ENCODE measurements around the gene CHID1. TPM values are rescaled to one million over a fixed set of nuclear protein-coding genes. Genes with fewer than 3 reads are reported as not detected.

CHID1 gene
- total and polyA plus RNA-seq, 2 of the 8 experiments (the other 6 are each of a cell fraction or from before 2014, with no cell fraction given): 81.2 to 88.5 TPM

DNA sequence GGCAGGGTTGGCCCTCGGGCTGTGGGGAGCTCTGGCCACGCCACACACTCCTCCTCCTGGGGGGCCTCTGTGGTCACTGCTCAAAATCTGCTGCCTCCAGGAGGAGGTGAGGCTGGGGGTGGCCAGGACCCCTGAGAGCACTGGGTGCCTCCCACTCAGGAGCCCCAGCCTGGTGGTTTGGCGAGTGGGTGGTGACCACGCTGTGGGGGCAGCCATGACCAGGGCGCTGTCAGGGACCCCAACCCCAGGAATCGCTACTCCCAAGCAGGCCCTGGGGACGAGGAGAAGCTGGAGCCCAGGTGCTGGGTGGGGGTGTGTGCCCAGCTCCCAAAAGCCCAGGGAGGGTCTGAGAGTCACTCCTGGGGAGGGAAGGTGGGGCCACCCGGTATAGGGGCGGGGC lies 37.8 kb downstream of the CHID1 start:
- TF ChIP-seq SRF (IDR thresholded peaks at IDR 0.05; ENCODE audit: low read depth, low read length) (no peak), BACH1 (IDR thresholded peaks at IDR 0.05; ENCODE audit: low read length) (no peak), RAD21 (IDR thresholded peaks at IDR 0.05 in 1 of 2, conservative IDR thresholded peaks at IDR 0.05 in 1 of 2; ENCODE audit: low read depth in 2 of 2, low read length in 2 of 2) (no peak), PHF8 (conservative IDR thresholded peaks at IDR 0.05; ENCODE audit: low read depth, low read length) (no peak), ZNF274 (IDR thresholded peaks at IDR 0.05; ENCODE audit: borderline replicate concordance, extremely low read depth, low read length) (no peak), TCF12 (IDR thresholded peaks at IDR 0.05; ENCODE audit: low read depth, low read length) (no peak), BCL11A (IDR thresholded peaks at IDR 0.05; ENCODE audit: low read depth in 2 of 2, low read length in 2 of 2) (no peak), POLR2AphosphoS5 (IDR thresholded peaks at IDR 0.05; ENCODE audit: low read depth, low read length) (no peak), SIN3A (conservative IDR thresholded peaks at IDR 0.05 in 1 of 2, IDR thresholded peaks at IDR 0.05 in 1 of 2; ENCODE audit: low read depth in 1 of 2, low read length in 2 of 2) (no peak), RXRA (IDR thresholded peaks at IDR 0.05; ENCODE audit: insufficient read depth, low read depth, low read length) (no peak), SP2 (IDR thresholded peaks at IDR 0.05; ENCODE audit: low read length) (no peak), SP1 (IDR thresholded peaks at IDR 0.05; ENCODE audit: low read depth, low read length) (no peak), CTBP2 (IDR thresholded peaks at IDR 0.05; ENCODE audit: borderline replicate concordance, insufficient read depth, insufficient read length, low read length) (no peak)
- Histone ChIP-seq H3K36me3 (ENCODE audit: control insufficient read depth in 2 of 4, insufficient read depth in 4 of 4, low read length in 3 of 4) (no peaks in the 10 kb centered on the region), H2BK15ac (ENCODE audit: low read length) (no peak overlapping the region), H3K23me2 (ENCODE audit: low read depth, low read length) (no peaks in the 10 kb centered on the region), H3K9ac (replicated peaks in 1 of 4; ENCODE audit: extremely low read depth in 1 of 4, low read depth in 3 of 4, low read length in 3 of 4) (no peak overlapping the region), H2BK120ac (replicated peaks; ENCODE audit: low read depth, low read length) (no peak overlapping the region), H4K5ac (ENCODE audit: insufficient read length, low read depth, low read length) (no peak overlapping the region), H3K79me1 (ENCODE audit: low read depth, low read length) (no peaks in the 10 kb centered on the region), H2AFZ (ENCODE audit: low read length) (no peak overlapping the region), H4K91ac (replicated peaks; ENCODE audit: insufficient read length, low read length) (no peak overlapping the region), H3K4me3 (ENCODE audit: extremely low read depth in 1 of 4, insufficient read depth in 2 of 4, low read depth in 3 of 4, low read length in 4 of 4) (no peak overlapping the region), H4K8ac (ENCODE audit: extremely low read depth, insufficient read depth, low read length) (no peak overlapping the region), H3K4me1 (replicated peaks in 1 of 4; ENCODE audit: control insufficient read depth in 3 of 4, insufficient read depth in 4 of 4, low read length in 3 of 4) (peaks cover 0 to 11% (median 7%) of the 10 kb centered on the region in 4 experiments; a peak in 5 of 7 replicates), H3K18ac (ENCODE audit: extremely low read depth, low read length) (no peak overlapping the region), H3K27me3 (replicated peaks in 1 of 4; ENCODE audit: control insufficient read depth in 3 of 4, extremely low read depth in 1 of 4, insufficient read depth in 3 of 4, low read length in 3 of 4) (no peaks in the 10 kb centered on the region), H3K9me3 (ENCODE audit: insufficient read depth in 2 of 2, low read depth in 1 of 2, low read length in 1 of 2) (no peaks in the 10 kb centered on the region), H3K27ac (ENCODE audit: low read depth, low read length) (no peak overlapping the region), H3K4me2 (ENCODE audit: insufficient read depth in 1 of 2, low read depth in 2 of 2, low read length in 2 of 2) (no peak overlapping the region), H3K56ac (replicated peaks; ENCODE audit: insufficient read length, low read depth, low read length) (no peak overlapping the region), H2BK5ac (ENCODE audit: low read depth, low read length) (no peak overlapping the region), H2BK12ac (ENCODE audit: low read depth, low read length) (no peak overlapping the region), H3K23ac (ENCODE audit: insufficient read length) (no peak overlapping the region), H3K4ac (replicated peaks; ENCODE audit: insufficient read length, low read depth, low read length) (no peak overlapping the region), H3K14ac (ENCODE audit: insufficient read length) (no peak overlapping the region), H4K20me1 (replicated peaks in 1 of 2; ENCODE audit: control insufficient read depth in 1 of 2, insufficient read depth in 2 of 2, low read length in 2 of 2) (peaks cover 15 to 35% of the 10 kb centered on the region in 2 experiments), H2BK20ac (ENCODE audit: low read length) (no peak overlapping the region), H2AK5ac (ENCODE audit: low read depth, low read length) (no peak overlapping the region), H3K79me2 (ENCODE audit: control insufficient read depth in 1 of 2, insufficient read depth in 2 of 2, low read length in 2 of 2) (no peaks in the 10 kb centered on the region)
- ChIA-PET POLR2A (ENCODE audit: partially characterized antibody) (interaction anchor here (0.8 to 1.8 kb wide), 5 partner anchors 11 to 29 kb away, joined by 3 to 5 read pairs (median 5); no protein-coding TSS in a partner anchor), CTCF (ENCODE audit: partially characterized antibody) (interaction anchor here (1.0 to 2.6 kb wide), 7 partner anchors 9 to 179 kb away, joined by 3 to 9 read pairs (median 4); no protein-coding TSS in a partner anchor)
- FAIRE-seq: no peak
- DNase-seq (ENCODE audit: low read depth in 1 of 2, low spot score in 2 of 2): no peak
- WGBS, 2 experiments (ENCODE audit: extremely low coverage in 1 of 2, insufficient coverage in 1 of 2, insufficient read length in 1 of 2, insufficient replicate concordance in 2 of 2, low coverage in 1 of 2, low lambda C conversion rate in 2 of 2, missing lambda C conversion rate in 1 of 2): 90% methylated on average over 6 of the region's 9 CpGs; no CpG with 5 or more reads in 1 of the 2 experiments
